K562 (cell line): ENCODE results near the gene IGSF9. TPM values are rescaled to one million over a fixed set of nuclear protein-coding genes. Genes with fewer than 3 reads are reported as not detected.

Source experiments
- ATAC-seq: fragments of 200-7000 bp; cut with Tn5 transposase; 3 replicates; pipeline ENCODE4 v1.9.1; 2020; ENCODE audit warnings: moderate library complexity
- BruUV-seq: library from RNA; stranded (reverse); fragments of 400-500 nt; replicated peaks from 2 replicates; lab custom pipeline; 2021; lab: Mats Ljungman, UMichigan
- CTCF ChIA-PET: fragments of 300-600 bp; formaldehyde crosslinking; extraction: SDS; loops from one replicate; lab custom pipeline; 2021; ENCODE audit warnings: low intra/inter-chr PET ratio; lab: Yijun Ruan, JAX
- POLR2A ChIA-PET: fragments of 300-600, 350-650 bp; sonication (Branson Sonifier 250); formaldehyde crosslinking; extraction: SDS; loops from one replicate; lab custom pipeline; 2021; ENCODE audit warnings: antibody characterized with exemption, inconsistent platforms; lab: Yijun Ruan, JAX
- DNase-seq, 4 experiments: peaks; one replicate each; pipeline versions ENCODE4 v3.0.0 to v3.0.0-alpha.2; 2011 to 2018; ENCODE audit warnings: low spot score in 3 of 4, mixed read lengths in 3 of 4; ENCODE audit errors: extremely low read depth in 1 of 4
- FAIRE-seq: peaks from 2 replicates; lab custom pipeline; 2011; peaks lifted over from hg19 to GRCh38; lab: Jason Lieb, UNC
- H2AFZ ChIP-seq: 2 replicates; pipeline ENCODE4 v1.6.0; 2011; ENCODE audit warnings: low read depth, low read length, control low read depth, inconsistent platforms
- H3K27ac ChIP-seq: fragments of 200-600 bp; 3 replicates; pipeline ENCODE4 v1.8.0; 2011; ENCODE audit warnings: low read depth, mild to moderate bottlenecking, control low read depth, inconsistent platforms, low read length, moderate library complexity, mixed read lengths; ENCODE audit errors: extremely low read depth
- H3K27me3 ChIP-seq, 2 experiments: fragments of 300-600 bp in 1 of 2; 2 replicates in 1 of 2; 3 replicates in 1 of 2; pipeline versions ENCODE4 v1.6.0 to v1.8.0; 2011; ENCODE audit warnings: inconsistent platforms in 2 of 2, low read length in 2 of 2, mild to moderate bottlenecking in 1 of 2, mixed read lengths in 1 of 2, moderate library complexity in 1 of 2; ENCODE audit not compliant: control insufficient read depth in 2 of 2, insufficient read depth in 2 of 2
- H3K36me3 ChIP-seq: fragments of 300-600 bp; 3 replicates; pipeline ENCODE4 v1.8.0; 2011; ENCODE audit warnings: mild to moderate bottlenecking, low read length, inconsistent platforms; ENCODE audit not compliant: control insufficient read depth, insufficient read depth
- H3K4me1 ChIP-seq, 2 experiments: fragments of 200-600 bp in 1 of 2; replicated peaks in 1 of 2; 2 replicates in 1 of 2; 3 replicates in 1 of 2; pipeline versions ENCODE4 v1.5.1 to v1.8.0; 2011; ENCODE audit warnings: inconsistent platforms in 2 of 2, low read length in 2 of 2, mild to moderate bottlenecking in 1 of 2, mixed read lengths in 1 of 2, moderate library complexity in 1 of 2; ENCODE audit not compliant: control insufficient read depth in 2 of 2, insufficient read depth in 2 of 2
- H3K4me2 ChIP-seq: 2 replicates; pipeline ENCODE4 v1.6.1; 2011; ENCODE audit warnings: low read length, control low read depth, inconsistent platforms, mixed read lengths; ENCODE audit not compliant: insufficient read depth
- H3K4me3 ChIP-seq: fragments of 200-600 bp; sonication (generic), shearing (Covaris generic); 2 replicates; pipeline ENCODE4 v1.5.1; 2016; ENCODE audit warnings: control low read depth, inconsistent platforms
- H3K79me2 ChIP-seq: fragments of 200-600 bp; 3 replicates; pipeline ENCODE4 v1.8.0; 2011; ENCODE audit warnings: low read length, inconsistent platforms; ENCODE audit not compliant: control insufficient read depth, insufficient read depth
- H3K9ac ChIP-seq, 2 experiments: 2 replicates each; pipeline versions ENCODE4 v1.6.0 to v1.6.1; 2011; ENCODE audit warnings: low read depth in 2 of 2, low read length in 2 of 2, control low read depth in 1 of 2, inconsistent platforms in 1 of 2, mild to moderate bottlenecking in 1 of 2, mixed read lengths in 1 of 2; ENCODE audit not compliant: insufficient read depth in 1 of 2
- H3K9me1 ChIP-seq: one replicate; pipeline ENCODE4 v1.6.0; 2011; ENCODE audit warnings: inconsistent platforms, mild to moderate bottlenecking, low read length, moderate library complexity; ENCODE audit not compliant: control insufficient read depth, insufficient read depth
- H3K9me3 ChIP-seq: replicated peaks from 2 replicates; pipeline ENCODE4 v1.5.1; 2011; ENCODE audit warnings: low read depth, low read length, inconsistent platforms; ENCODE audit not compliant: control insufficient read depth, insufficient read depth
- H4K20me1 ChIP-seq: replicated peaks from 2 replicates; pipeline ENCODE4 v1.6.1; 2011; ENCODE audit warnings: low read length, inconsistent platforms, mixed read lengths; ENCODE audit not compliant: control insufficient read depth, insufficient read depth
- MCM2 ChIP-seq: fragments of 450-650 bp; IDR thresholded peaks from 2 replicates; pipeline ENCODE4 v1.6.1; 2017; ENCODE audit warnings: low read depth, mild to moderate bottlenecking
- POLR3A ChIP-seq: IDR thresholded peaks from 2 replicates; pipeline ENCODE4 v1.6.1; 2011; ENCODE audit warnings: borderline replicate concordance, mild to moderate bottlenecking, moderate library complexity; ENCODE audit not compliant: insufficient read length, insufficient read depth; ENCODE audit errors: extremely low read depth
- STAG1 ChIP-seq: sonication (generic); formaldehyde crosslinking; IDR thresholded peaks from 2 replicates; pipeline ENCODE4 v1.5.0; 2020; ENCODE audit warnings: missing genetic modification reagents, borderline replicate concordance
- TSHZ1 ChIP-seq: fragments of 250-450 bp; sonication (Bioruptor Pico); IDR thresholded peaks from 2 replicates; pipeline ENCODE4 v1.4.0; 2020; ENCODE audit warnings: mild to moderate bottlenecking, moderate library complexity
- ZNF277 ChIP-seq: fragments of 250-450 bp; sonication (Bioruptor Pico); IDR thresholded peaks from 2 replicates; pipeline ENCODE4 v1.8.0; 2022; ENCODE audit warnings: inconsistent platforms, mild to moderate bottlenecking, moderate library complexity, borderline replicate concordance
- ZNF561 ChIP-seq: fragments of 450-650 bp; formaldehyde crosslinking; conservative IDR thresholded peaks from 2 replicates; pipeline ENCODE4 v1.4.0; 2020; ENCODE audit warnings: mild to moderate bottlenecking, moderate library complexity
- ZNF57 ChIP-seq: fragments of 450-650 bp; formaldehyde crosslinking; IDR thresholded peaks from 2 replicates; pipeline ENCODE4 v1.4.0; 2020; ENCODE audit warnings: mild to moderate bottlenecking, moderate library complexity
- WGBS: fragments of 100-300 bp; shearing (Covaris generic); methylation state at CpG from one replicate; pipeline ENCODE4 v1.1.6; 2016; ENCODE audit warnings: low coverage, mixed read lengths; ENCODE audit not compliant: insufficient coverage; ENCODE audit errors: missing lambda C conversion rate; 5-methylcytosine and 5-hydroxymethylcytosine counted together
- in situ Hi-C: fragments of 300-500 bp; cut with MboI; formaldehyde crosslinking; loops from 4 replicates; pipeline ENCODE4 v1.15.0; 2018; ENCODE audit warnings: inconsistent platforms, mixed read lengths
- intact Hi-C: fragments of 100-400 bp; cut with micrococcal nuclease; formaldehyde crosslinking; loops from 2 replicates; pipeline ENCODE4 v1.14.2; 2022
- polyA plus RNA-seq, 8 experiments: library from polyadenylated mRNA; depleted of rRNA in 4 of 8; stranded (reverse) in 5 of 8; unstranded in 3 of 8; fragments of >200 nt; fragmentation: Nextera tagmentation in 2 of 8; fragmentation: Illumina TruSeq in 1 of 8; extraction: Ambion mirVana in 2 of 8; extraction: Trizol in 1 of 8; gene quantifications; 2 replicates each; pipeline versions ENCODE4 v1.2.1 to v1.2.3, GENCODE V29; 2011 to 2014; ENCODE audit warnings: inconsistent platforms in 1 of 8, missing spikeins in 1 of 8
- total RNA-seq, 7 experiments: library from RNA; depleted of rRNA in 6 of 7; stranded (reverse); fragments of >200 nt in 6 of 7; fragmentation: Illumina TruSeq in 2 of 7; extraction: Trizol in 2 of 7; gene quantifications; 2 replicates each; pipeline versions ENCODE4 v1.2.1 to v1.2.3, GENCODE V29; 2011 to 2021; ENCODE audit warnings: low replicate concordance in 1 of 7
- TF ChIP-seq, protein P1 (sequence below): sonication (generic); formaldehyde crosslinking; IDR thresholded peaks from 2 replicates; pipeline ENCODE4 v1.8.0; 2022; ENCODE audit warnings: mild to moderate bottlenecking, missing genetic modification reagents, borderline replicate concordance
- TF ChIP-seq, protein P2 (sequence below): fragments of 450-650 bp; IDR thresholded peaks from 2 replicates; pipeline ENCODE4 v1.7.1; 2018; ENCODE audit warnings: mild to moderate bottlenecking, low read depth; ENCODE audit not compliant: partially characterized antibody

Gene IGSF9
- total and polyA plus RNA-seq, 9 of the 15 experiments (the other 6 are each of a cell fraction or from before 2014, with no cell fraction given): 0.03 to 0.29 (median 0.07) TPM; not detected in 1

GRCh38 chr1:159979257-159979656, 33.8 kb upstream of the IGSF9 start:
- no peak for DNase-seq
- Histone ChIP-seq H2AFZ (no peak overlapping the region), H3K4me2 (no peak overlapping the region), H3K27ac (no peak overlapping the region), H3K9ac (no peak overlapping the region), H3K36me3 (no peaks in the 10 kb centered on the region), H3K9me1 (no peaks in the 10 kb centered on the region), H3K9me3 (no peaks in the 10 kb centered on the region), H3K79me2 (no peaks in the 10 kb centered on the region), H3K27me3 (peaks cover 23 to 41% of the 10 kb centered on the region in 2 experiments; a peak in 4 of 5 replicates), H4K20me1 (no peaks in the 10 kb centered on the region; the same call in 1 of the 2 replicates), H3K4me1 (no peaks in the 10 kb centered on the region), H3K4me3 (no peak overlapping the region)
- no peak for FAIRE-seq
- in situ Hi-C loops: loop anchor here (25.0 kb wide), 1 partner anchor 792 kb away; no protein-coding TSS in a partner anchor
- no TSS peak for BruUV-seq
- ATAC-seq: no peak
- intact Hi-C loops: no loop called here
- ChIA-PET CTCF (no interaction called here), POLR2A (no interaction called here)
- 3% methylated on average over 3 of the region's 3 CpGs for WGBS
- no peak for TF ChIP-seq STAG1 (CRISPR knock-in tag)
- no peak for TF ChIP-seq MCM2
- TF ChIP-seq, protein P1, sequence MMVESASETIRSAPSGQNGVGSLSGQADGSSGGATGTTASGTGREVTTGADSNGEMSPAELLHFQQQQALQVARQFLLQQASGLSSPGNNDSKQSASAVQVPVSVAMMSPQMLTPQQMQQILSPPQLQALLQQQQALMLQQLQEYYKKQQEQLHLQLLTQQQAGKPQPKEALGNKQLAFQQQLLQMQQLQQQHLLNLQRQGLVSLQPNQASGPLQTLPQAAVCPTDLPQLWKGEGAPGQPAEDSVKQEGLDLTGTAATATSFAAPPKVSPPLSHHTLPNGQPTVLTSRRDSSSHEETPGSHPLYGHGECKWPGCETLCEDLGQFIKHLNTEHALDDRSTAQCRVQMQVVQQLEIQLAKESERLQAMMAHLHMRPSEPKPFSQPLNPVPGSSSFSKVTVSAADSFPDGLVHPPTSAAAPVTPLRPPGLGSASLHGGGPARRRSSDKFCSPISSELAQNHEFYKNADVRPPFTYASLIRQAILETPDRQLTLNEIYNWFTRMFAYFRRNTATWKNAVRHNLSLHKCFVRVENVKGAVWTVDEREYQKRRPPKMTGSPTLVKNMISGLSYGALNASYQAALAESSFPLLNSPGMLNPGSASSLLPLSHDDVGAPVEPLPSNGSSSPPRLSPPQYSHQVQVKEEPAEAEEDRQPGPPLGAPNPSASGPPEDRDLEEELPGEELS: no peak
- no peak for TF ChIP-seq ZNF561
- TF ChIP-seq TSHZ1 (CRISPR knock-in tag): no peak
- no peak for TF ChIP-seq ZNF57
- TF ChIP-seq ZNF277 (CRISPR knock-in tag): no peak
- TF ChIP-seq, protein P2, sequence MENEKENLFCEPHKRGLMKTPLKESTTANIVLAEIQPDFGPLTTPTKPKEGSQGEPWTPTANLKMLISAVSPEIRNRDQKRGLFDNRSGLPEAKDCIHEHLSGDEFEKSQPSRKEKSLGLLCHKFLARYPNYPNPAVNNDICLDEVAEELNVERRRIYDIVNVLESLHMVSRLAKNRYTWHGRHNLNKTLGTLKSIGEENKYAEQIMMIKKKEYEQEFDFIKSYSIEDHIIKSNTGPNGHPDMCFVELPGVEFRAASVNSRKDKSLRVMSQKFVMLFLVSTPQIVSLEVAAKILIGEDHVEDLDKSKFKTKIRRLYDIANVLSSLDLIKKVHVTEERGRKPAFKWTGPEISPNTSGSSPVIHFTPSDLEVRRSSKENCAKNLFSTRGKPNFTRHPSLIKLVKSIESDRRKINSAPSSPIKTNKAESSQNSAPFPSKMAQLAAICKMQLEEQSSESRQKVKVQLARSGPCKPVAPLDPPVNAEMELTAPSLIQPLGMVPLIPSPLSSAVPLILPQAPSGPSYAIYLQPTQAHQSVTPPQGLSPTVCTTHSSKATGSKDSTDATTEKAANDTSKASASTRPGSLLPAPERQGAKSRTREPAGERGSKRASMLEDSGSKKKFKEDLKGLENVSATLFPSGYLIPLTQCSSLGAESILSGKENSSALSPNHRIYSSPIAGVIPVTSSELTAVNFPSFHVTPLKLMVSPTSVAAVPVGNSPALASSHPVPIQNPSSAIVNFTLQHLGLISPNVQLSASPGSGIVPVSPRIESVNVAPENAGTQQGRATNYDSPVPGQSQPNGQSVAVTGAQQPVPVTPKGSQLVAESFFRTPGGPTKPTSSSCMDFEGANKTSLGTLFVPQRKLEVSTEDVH: no peak
- no peak for TF ChIP-seq POLR3A
